ENCODE measurements around the gene FBXW4.
"Not testable (repeated sequence)": the region's sequence is repeated elsewhere in the genome, so short reads cannot be mapped to it uniquely, and the experiment has no call there.

DNA sequence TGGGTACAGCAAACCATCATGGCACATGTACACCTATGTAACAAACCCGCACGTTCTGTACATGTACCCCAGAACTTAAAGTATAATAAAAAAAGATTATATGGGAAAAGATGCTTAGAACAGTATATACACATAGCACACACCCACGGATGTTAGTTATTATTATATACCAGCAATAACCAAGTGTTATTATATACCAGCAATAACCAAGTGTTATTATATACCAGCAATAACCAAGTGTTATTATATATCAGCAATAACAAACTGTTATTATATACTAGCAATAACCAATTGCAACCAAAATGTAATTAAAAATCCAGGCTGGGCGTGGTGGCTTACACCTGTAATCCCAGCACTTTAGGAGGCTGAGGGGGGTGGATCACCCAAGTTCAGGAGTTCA, 61.5 kb downstream of the FBXW4 start:
- TF ChIP-seq CTCF (optimal IDR thresholded peaks at IDR 0.05 in 1 of 3, IDR thresholded peaks at IDR 0.05 in 1 of 3, conservative IDR thresholded peaks at IDR 0.05 in 1 of 3; ENCODE audit: extremely low read depth in 1 of 3, insufficient read depth in 2 of 3, low read length in 3 of 3); EZH2 (IDR thresholded peaks at IDR 0.05; ENCODE audit: low read length): not testable (repeated sequence)
